Uterus (tissue), 4 donors: Measurements from ENCODE around the gene FILIP1. TPM values are rescaled to one million over a fixed set of nuclear protein-coding genes. Genes with fewer than 3 reads are reported as not detected.
"Not testable (repeated sequence)": the region's sequence is repeated elsewhere in the genome, so short reads cannot be mapped to it uniquely, and the experiment has no call there.

Experiments used
- DNase-seq, 2 donors: peaks; one replicate each; pipeline ENCODE4 v3.0.0-alpha.2; 2019 to 2020
- H3K27ac ChIP-seq, 2 donors: fragments of 200-600 bp; sonication (generic); 1 replicate in 1 of 2; 2 replicates in 1 of 2; pipeline ENCODE4 v1.5.1; 2016 to 2018
- H3K27me3 ChIP-seq, 2 donors: fragments of 200-600 bp; sonication (generic); one replicate each; pipeline ENCODE4 v1.5.1; 2018 to 2019; ENCODE audit warnings: control low read depth in 1 of 2
- H3K36me3 ChIP-seq, 2 donors: fragments of 200-600 bp; sonication (generic); one replicate each; pipeline ENCODE4 v1.5.1; 2019; ENCODE audit warnings: control low read depth in 1 of 2
- H3K4me1 ChIP-seq, 2 donors: fragments of 200-600 bp; sonication (generic); one replicate each; pipeline ENCODE4 v1.5.1; 2018 to 2019; ENCODE audit warnings: control low read depth in 1 of 2
- H3K4me3 ChIP-seq, 2 donors: fragments of 200-600 bp; sonication (generic); 1 replicate in 1 of 2; 2 replicates in 1 of 2; pipeline ENCODE4 v1.5.1; 2018 to 2019; ENCODE audit warnings: mild to moderate bottlenecking in 1 of 2
- H3K9me3 ChIP-seq, 2 donors: fragments of 200-600 bp; sonication (generic); one replicate each; pipeline ENCODE4 v1.5.1; 2019; ENCODE audit warnings: control low read depth in 1 of 2
- CTCF ChIP-seq, 4 experiments: fragments of 200-600 bp in 2 of 4; fragments of 450-650 bp in 2 of 4; sonication (generic) in 2 of 4; IDR thresholded peaks; one replicate each; pipeline ENCODE4 v1.5.1; 2016 to 2019; ENCODE audit warnings: antibody characterized with exemption in 4 of 4, mild to moderate bottlenecking in 2 of 4, moderate library complexity in 1 of 4
- POLR2A ChIP-seq, 2 donors: fragments of 450-650 bp; IDR thresholded peaks; one replicate each; pipeline ENCODE4 v1.6.1; 2016; ENCODE audit warnings: antibody characterized with exemption in 2 of 2, mild to moderate bottlenecking in 1 of 2, moderate library complexity in 1 of 2
- intact Hi-C: fragments of 100-400 bp; cut with DNase I; formaldehyde crosslinking; loops from one replicate; pipeline ENCODE4 v1.15.1; 2023; ENCODE audit warnings: low total_unique reads
- total RNA-seq, 4 donors: library from RNA; depleted of rRNA in 3 of 4; stranded (reverse); fragments of >200 nt in 3 of 4; gene quantifications; one replicate each; pipeline versions ENCODE4 v1.1.0 to v1.2.4, GENCODE V29; 2014 to 2023
- donor health status: DM: yes; HTN: yes; CAD: no.

FILIP1 gene
- total RNA-seq, 4 donors from 2014 or later: 4.7 to 23.1 (median 12.5) TPM

GRCh38 chr6:75438442-75439116 lies 55.0 kb downstream of the FILIP1 start:
- intact Hi-C loops: no loop called here
- no peak overlapping the region for H3K4me3 ChIP-seq
- H3K9me3 ChIP-seq: no peaks in the 10 kb centered on the region
- H3K36me3 ChIP-seq: no peaks in the 10 kb centered on the region
- peak overlapping the region; percentile 49 to 73 for H3K27ac ChIP-seq
- TF ChIP-seq CTCF (IDR thresholded peaks at IDR 0.05) (no peak), POLR2A (IDR thresholded peaks at IDR 0.05) (no peak)
- DNase-seq: no peak
- no peaks in the 10 kb centered on the region for H3K27me3 ChIP-seq
- H3K4me1 ChIP-seq: peaks cover 4 to 7% of the 10 kb centered on the region in 2 donors

DNA sequence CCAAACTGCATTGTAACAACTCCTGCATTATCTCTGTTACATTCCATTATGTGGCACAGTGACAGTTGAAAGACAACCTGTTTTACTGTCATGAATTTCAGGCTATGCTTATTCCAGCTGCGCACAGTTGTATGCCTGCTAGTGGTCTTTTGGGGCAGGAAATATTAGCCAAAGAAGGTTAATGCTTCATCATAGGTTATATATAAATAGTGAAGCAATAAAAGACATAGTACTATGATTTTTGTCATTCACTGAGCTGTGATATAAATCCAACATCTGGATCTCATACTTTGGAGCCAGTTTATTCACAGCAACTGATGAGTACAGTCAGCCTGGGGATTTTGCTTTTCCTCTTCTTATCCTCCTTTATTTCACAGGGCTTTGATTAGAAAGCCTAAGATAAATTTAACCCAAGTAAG lies 55.6 kb downstream of the FILIP1 start:
- H3K27ac ChIP-seq: peak overlapping the region; percentile 49 to 73
- intact Hi-C loops: no loop called here
- no peaks in the 10 kb centered on the region for H3K9me3 ChIP-seq

DNA sequence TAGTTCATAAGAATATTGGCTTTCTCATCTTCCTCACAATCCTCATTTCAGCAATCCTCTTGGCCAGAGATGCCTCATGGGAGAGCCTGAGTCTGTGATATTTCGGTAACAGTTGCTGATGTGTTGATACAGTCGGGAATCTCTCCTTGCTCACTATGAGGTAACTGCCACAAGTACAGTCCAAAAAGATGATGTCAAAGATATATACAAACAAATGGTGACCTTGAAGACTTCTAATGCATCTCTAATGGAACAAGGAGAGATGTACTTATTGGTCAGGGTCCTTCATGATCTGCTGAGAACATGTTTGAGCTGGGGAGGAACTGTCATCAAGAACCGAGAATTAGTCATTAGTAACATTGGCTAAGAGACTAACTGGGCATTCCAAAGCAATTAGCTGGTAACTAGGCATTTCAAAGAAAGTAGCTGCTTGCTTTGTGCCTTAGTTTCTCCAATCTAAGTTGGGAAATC lies 56.1 kb downstream of the FILIP1 start:
- H3K4me1 ChIP-seq: peaks cover 4 to 7% of the 10 kb centered on the region in 2 donors
- H3K27me3 ChIP-seq: no peaks in the 10 kb centered on the region
- DNase-seq: no peak
- no peak overlapping the region for H3K4me3 ChIP-seq
- intact Hi-C loops: no loop called here
- TF ChIP-seq CTCF (IDR thresholded peaks at IDR 0.05) (no peak), POLR2A (IDR thresholded peaks at IDR 0.05) (no peak)
- H3K9me3 ChIP-seq: no peaks in the 10 kb centered on the region
- no peaks in the 10 kb centered on the region for H3K36me3 ChIP-seq
- H3K27ac ChIP-seq: peak overlapping the region; percentile 49 to 73

More for the DNA sequence above, 55.6 kb downstream of the FILIP1 start:
- Histone ChIP-seq H3K4me3 (no peak overlapping the region), H3K36me3 (no peaks in the 10 kb centered on the region), H3K27me3 (no peaks in the 10 kb centered on the region), H3K4me1 (peaks cover 4 to 7% of the 10 kb centered on the region in 2 donors)
- TF ChIP-seq POLR2A (IDR thresholded peaks at IDR 0.05): no peak
- TF ChIP-seq CTCF (IDR thresholded peaks at IDR 0.05): no peak
- no peak for DNase-seq

DNA sequence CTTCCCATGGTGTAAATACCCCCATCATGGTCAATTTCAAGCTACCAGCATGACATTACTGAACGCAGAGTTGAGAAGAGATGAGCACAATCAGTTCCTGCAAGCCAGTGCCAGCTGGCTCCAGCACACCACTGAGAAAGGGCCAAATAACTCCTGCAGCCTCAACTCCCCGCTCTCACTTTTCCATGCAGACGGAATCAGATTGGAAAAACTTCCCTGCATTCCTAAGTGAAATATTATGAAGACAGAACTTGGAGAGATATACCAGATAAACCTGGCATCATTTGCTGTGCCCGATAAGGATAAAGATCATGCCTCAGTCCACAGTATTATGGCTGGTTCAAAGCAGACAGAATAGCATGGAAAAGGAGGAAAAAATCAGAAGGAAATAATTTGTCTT lies 56.7 kb downstream of the FILIP1 start:
- no peaks in the 10 kb centered on the region for H3K27me3 ChIP-seq
- peak; percentile 47 to 72 for DNase-seq
- H3K4me3 ChIP-seq: no peak overlapping the region
- intact Hi-C loops: no loop called here
- no peaks in the 10 kb centered on the region for H3K36me3 ChIP-seq
- no peaks in the 10 kb centered on the region for H3K9me3 ChIP-seq
- TF ChIP-seq POLR2A (IDR thresholded peaks at IDR 0.05): no peak
- H3K27ac ChIP-seq: peak overlapping the region; percentile 49 to 73
- peaks cover 4 to 7% of the 10 kb centered on the region in 2 donors for H3K4me1 ChIP-seq

GRCh38 chr6:75432809-75433208 lies 60.8 kb downstream of the FILIP1 start:
- H3K9me3 ChIP-seq, H3K4me3 ChIP-seq, H3K4me1 ChIP-seq, DNase-seq, intact Hi-C loops, H3K36me3 ChIP-seq, H3K27me3 ChIP-seq: not testable (repeated sequence)
- peak overlapping the region in 1 of 2 donors; percentile 86 for H3K27ac ChIP-seq

DNA sequence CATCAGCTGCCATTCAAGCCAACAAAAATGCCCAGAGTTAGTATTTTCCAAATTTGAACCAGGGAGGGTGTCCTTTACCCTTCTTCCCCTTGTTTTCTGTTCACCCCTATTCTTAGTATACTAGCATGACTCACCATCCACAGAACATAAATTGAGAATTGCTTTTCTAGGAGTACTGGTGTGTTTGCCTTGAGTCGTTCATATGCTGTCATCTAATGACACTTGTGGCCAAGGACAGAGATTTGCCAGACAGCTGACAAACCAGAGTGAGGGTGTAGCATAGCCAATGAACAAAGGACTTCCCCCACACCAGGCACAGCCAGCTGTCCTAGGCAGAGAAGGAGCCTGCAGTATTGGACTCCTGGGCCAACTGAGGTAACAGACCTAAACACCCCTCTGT lies 62.2 kb downstream of the FILIP1 start:
- H3K4me1 ChIP-seq: peaks cover under 1 to 2% of the 10 kb centered on the region in 2 donors

More for the DNA sequence above, 62.2 kb downstream of the FILIP1 start:
- TF ChIP-seq CTCF (IDR thresholded peaks at IDR 0.05) (no peak), POLR2A (IDR thresholded peaks at IDR 0.05) (no peak)
- Histone ChIP-seq H3K27ac (peak overlapping the region; percentile 67 to 86), H3K36me3 (no peaks in the 10 kb centered on the region), H3K9me3 (no peaks in the 10 kb centered on the region), H3K4me3 (no peak overlapping the region), H3K27me3 (no peaks in the 10 kb centered on the region)
- intact Hi-C loops: no loop called here
- no peak for DNase-seq
